HCEC 1CT (cell line): ENCODE results near the gene LRP1B.
"Not testable (repeated sequence)": the region's sequence is repeated elsewhere in the genome, so short reads cannot be mapped to it uniquely, and the experiment has no call there.

Experiments
- DNase-seq: peaks from one replicate; pipeline ENCODE4 v3.0.0-alpha.2; 2017

The LRP1B gene

DNA sequence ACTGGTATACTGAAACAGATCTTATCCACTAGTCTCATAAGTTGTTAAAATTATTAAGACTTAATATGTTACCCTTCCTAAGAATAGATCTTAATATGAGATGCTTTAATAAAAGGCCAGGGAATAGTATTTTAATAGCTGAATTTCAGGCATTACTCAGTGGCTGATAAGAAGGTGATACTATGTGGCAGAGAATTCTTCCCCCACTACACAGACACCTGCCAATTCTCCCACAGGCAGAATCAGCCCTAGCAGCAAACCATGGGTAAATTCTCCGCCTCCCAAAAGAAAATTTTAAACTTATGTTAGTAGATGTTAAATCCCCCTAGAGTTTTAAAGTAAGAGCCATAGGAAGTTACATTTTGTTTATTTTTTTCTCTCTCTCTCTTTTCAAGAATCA, 888.8 kb downstream of the LRP1B start:
- no peak for DNase-seq

GRCh38 chr2:141226560-141226959, 904.3 kb downstream of the LRP1B start:
- no peak for DNase-seq

DNA sequence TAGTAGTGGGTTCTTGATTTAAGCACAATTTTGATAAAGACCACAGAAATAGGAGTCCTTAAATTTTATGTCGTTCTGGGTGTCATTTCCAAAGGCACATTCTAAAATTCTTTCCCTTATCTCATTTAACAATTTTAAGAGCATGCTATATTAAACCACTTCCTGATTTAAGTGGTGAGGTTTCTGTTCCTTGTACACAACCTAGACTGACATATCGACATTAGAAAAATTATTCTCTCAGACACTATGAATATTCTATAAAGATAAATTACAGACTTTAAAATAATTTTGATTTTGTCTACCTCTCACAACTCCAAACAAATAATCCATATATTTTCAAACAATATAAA, 923.8 kb downstream of the LRP1B start:
- no peak for DNase-seq

DNA sequence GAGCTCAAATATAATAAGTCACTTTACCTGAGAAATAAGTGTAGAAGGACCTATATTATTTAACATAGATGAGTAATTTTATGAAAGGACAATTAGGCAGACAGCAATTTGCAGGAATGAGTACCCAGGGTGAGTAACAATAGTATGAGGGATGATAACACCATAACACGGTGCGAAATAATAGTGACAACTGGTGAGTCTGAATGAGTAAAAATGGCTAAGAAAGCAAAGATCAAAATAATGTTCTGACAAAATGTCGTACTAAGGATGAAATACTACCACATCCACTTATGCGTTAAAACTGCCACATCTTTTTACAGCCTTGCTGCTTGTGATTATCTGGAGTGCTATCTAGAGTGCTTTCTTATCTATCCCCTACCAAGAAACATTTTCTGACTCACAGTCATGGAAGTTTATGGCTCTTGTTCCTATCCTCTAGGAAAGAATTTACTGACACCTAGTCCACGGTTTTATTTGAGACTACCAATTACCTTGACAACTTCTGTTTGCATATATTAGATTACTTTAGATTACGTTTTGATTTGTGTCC, 929.7 kb downstream of the LRP1B start:
- no peak for DNase-seq

- no peak for DNase-seq
Observed at GRCh38 chr2:141200191-141200590, 930.6 kb downstream of the LRP1B start.

GRCh38 chr2:141199711-141200110, 931.1 kb downstream of the LRP1B start:
- no peak for DNase-seq

- no peak for DNase-seq
Observed at GRCh38 chr2:141195087-141195486, 935.7 kb downstream of the LRP1B start.

GRCh38 chr2:141187075-141187439, 943.8 kb downstream of the LRP1B start:
- DNase-seq: no peak

DNA sequence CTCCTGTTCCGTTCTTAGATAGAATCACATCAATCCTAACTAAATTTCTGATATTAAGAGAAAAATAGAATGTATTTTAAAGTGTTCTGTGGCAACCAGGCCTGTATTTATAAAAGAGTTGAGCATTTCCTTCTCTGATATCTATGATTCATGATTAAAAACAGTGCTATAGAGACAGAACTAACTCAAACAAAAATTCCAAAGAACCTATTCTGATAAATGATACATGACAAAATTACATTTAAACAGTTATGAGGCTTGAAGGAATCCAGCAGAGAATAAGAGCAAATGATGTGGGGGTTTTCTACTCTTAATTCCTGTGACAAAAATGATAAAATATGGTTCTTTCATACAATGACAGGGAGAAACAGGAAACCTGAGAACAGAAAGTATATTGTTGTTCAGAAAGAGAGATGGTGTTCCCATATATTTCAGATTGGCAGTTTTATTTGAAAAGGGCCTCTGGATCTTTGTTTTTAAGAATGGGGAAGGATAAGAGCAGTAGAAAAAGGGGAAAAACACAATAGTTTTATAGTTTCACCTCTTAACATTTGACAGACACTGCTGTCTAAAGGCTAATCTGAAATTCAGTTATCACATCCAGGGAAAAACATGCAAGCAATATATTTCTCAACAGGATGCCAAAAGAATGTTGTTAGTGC, 944.3 kb downstream of the LRP1B start:
- no peak for DNase-seq

- no peak for DNase-seq
Observed at GRCh38 chr2:141182246-141182645, 948.6 kb downstream of the LRP1B start.

DNA sequence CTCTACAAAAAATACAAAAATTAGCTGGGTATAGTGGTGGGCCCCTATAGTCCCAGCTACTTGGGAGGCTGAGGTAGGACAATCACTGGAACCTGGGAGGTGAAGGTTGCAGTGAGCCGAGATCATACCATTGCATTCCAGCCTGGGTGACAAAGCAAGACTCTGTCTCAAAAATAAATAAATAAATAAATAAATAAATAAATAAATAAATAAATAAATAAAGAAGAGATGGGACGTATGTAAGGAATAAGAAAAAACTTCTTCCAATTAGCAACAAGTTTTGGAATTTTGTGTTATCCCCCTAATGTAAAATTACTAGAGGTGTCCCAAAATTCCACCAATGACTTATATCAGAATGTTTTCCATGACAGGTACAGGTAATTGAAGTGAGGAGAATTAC, 961.7 kb downstream of the LRP1B start:
- not testable (repeated sequence) for DNase-seq

GRCh38 chr2:141162314-141162713, 968.5 kb downstream of the LRP1B start:
- no peak for DNase-seq

DNA sequence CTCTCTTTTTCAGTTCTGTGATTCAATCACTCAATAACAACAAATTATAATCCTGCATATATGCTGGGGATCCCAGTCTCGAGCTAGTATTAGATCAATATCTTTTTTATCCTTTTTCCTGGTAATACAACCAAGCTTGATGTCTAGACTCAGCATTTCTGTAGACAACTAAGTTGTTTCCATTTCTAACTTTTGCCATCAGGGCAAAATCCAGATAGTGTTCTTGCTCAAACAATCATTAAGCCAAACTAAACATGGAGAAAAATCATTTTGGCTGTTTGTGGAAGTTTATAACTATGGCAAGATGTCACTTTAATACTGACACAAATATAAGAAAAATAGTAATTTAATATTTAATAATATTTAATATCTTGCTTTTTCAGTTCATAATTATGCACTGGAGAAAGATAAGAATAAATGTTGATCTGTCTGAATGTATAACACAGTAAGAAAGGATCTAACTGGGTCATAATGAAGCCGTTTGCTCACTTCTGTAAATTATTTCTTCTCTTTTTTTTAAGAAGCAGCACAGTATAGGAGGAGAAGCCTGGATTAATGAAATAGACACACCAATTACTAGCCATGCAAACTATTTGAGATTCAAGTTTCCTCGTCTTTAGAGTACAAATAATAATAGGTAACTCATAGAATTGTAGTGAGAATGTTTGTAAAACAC, 979.1 kb downstream of the LRP1B start:
- DNase-seq: no peak

DNA sequence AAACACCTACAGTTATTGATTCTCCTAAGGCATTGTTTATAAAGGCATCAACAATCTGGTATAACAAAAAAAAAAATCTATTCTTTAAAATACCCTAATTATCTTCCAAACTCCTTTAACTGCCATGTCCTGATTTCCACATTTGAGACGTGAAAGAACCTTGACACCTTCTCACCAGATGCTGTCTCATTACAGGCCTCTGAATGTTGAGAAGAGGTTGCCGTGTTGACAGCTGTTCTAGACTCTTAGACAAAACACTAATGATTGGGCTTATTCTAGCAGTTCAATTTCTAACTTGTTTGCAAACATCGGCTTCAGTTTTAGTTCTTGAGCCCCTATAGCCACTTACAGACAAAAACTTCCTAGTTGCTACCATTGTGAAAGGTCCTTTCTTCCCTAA, 988.8 kb downstream of the LRP1B start:
- DNase-seq: no peak

DNA sequence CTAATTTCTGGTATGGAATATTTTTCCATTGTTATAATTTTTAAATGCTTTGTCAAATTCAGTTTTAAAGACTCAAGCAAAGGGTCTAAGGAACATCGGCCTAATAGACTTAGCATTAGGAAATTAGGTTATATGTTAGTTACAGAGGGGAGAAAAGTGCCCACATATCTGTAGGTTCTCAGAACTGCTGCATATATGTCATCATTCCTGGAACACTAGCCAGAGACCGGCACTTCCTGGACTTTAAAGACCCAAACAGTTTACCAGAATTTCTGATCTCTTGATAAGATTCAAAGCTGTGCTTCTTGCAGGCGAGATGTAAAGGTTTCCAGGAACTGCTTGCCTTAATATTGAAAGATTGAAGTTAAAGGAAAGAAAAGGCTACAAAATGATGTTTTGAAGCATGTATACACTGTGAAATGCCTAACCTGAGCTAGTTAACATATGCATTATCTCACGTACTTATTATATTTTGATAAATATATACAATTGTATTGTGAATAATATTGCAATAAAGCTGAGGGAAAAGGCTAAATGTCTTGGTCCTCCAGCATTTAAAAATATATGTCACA, 993.6 kb downstream of the LRP1B start:
- DNase-seq: no peak

DNA sequence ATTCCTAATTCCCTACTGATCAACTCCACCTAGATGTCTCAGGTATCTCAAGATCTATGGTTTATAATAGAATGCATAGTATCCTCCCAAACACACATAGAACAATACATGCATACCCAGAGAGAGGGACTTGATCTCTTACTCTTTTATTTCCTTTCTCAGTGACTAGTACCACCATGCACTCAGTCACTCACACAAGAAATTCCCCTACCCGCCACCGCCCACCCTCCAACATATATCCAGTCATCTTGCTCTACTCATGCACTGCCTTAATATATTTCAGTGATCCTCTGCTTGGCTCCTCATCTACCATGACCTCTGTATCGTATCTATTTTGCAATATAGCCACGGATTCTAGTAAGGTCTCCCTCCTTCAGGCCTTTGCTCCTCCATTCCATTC, 996.9 kb downstream of the LRP1B start:
- DNase-seq: no peak

- no peak for DNase-seq
Observed at GRCh38 chr2:141125432-141125831, 1005.4 kb downstream of the LRP1B start.

DNA sequence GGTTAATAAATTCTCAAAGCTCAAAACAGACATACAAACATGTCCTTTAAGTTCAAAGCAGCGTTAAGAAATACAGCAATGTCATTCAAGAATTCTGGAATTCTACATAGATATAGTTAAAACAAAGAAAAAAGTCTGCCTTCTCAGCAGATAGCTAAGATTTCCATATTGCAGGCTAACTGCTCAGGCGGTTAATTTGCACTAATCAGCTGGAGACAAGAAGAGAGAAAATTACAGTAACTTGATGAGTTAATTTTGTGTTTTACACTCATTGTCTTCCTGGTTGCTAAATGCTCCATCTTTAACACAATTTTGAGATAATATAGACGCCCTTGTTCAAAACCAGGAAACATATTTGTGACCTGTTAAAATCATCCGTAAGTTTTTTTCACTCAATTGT, 1012.0 kb downstream of the LRP1B start:
- no peak for DNase-seq

GRCh38 chr2:141113301-141113700, 1017.5 kb downstream of the LRP1B start:
- DNase-seq: no peak

GRCh38 chr2:141109633-141110032, 1021.2 kb downstream of the LRP1B start:
- DNase-seq: peak; percentile 28

DNA sequence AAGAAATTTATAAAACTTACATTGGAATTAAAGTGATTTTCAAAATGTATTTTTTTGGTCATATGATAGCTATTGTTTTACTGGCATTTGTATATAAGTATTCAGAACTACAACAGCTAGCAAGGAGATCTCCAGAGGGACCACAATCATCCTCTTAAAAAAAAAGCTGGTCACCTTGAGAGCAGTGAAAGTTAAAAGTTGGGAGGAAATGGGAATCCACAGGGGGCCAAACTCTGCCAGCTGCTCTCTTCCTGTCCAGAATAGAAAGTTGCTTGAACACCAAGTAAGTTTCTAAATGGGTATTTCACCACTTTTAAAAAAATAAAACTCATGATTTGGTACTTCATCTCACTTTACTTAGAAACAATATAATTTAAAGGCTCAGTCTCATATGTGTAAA, 1025.1 kb downstream of the LRP1B start:
- DNase-seq: no peak

- DNase-seq: no peak
Observed at GRCh38 chr2:141103216-141103615, 1027.6 kb downstream of the LRP1B start.

DNA sequence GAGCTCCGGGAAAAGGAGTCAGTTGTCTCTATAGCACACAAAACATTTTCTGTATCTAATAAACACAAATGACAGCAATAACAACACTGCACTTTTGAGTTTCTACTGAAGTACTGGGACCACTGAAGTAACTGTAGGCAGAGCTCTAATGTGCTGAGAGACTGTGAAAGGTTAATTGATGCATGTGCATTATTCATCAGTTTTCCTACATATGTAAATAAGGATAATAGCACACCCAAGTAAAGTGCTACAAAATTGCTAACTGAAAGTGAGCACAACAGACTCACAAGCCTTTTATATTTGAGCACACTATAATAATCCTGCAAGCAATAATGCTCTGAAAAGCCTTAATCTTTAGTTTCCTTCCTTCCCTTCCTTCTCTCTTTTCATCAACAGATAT, 1051.6 kb downstream of the LRP1B start:
- no peak for DNase-seq

DNA sequence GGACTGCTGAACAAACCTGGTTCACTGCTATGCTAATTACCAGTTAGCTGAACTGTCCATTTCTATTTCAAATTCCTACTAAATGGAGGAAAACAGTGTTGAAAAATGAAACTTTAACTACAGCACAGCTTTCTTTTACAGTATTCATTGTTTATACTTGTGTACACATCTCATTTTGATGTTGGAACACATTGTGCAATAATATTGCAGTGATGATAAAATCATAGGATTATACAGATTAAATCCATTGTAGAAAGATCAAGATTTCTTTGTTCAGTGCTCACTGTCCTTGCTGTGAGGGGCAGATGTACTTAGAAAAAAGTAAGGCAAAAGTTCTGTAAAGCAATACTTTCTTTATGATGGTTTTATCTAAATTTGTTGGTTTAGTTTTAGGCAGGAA, 1055.1 kb downstream of the LRP1B start:
- DNase-seq: no peak
